Measurements from ENCODE around the gene SPATA2. TPM values are rescaled to one million over a fixed set of nuclear protein-coding genes. Genes with fewer than 3 reads are reported as not detected.

Gene SPATA2
- polyA plus RNA-seq, 2 of the 4 experiments (the other 2 are of a cell fraction): 4.7 to 5.1 TPM

DNA sequence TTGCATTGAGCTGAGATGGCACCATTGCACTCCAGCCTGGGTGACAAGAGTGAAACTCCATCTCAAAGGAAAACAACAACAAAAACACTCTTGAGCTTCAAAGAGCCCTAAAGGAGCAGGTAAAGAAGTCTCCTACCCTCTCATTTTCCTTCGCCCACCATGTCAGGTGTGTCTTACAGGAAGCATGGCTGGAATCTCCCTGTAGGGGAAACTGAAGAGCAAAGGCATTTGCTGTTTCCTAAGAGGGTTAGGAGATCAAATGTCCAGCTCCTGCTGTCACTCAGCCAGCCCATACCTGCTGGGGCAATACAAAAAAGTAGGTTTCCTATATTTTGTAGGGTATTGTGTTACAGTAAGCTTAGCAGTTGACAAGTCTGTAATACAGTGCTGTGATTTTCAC, 43.3 kb downstream of the SPATA2 start:
- 89% methylated on average over 1 of the region's 1 CpG for WGBS (ENCODE audit: missing lambda C conversion rate)
- no peaks in the 10 kb centered on the region for H3K9me3 ChIP-seq
- H3K4me2 ChIP-seq: no peak overlapping the region
- ChIA-PET POLR2A (no interaction called here), CTCF (interaction anchor here (1.0 to 4.6 kb wide), 7 partner anchors 8 to 261 kb away, joined by 3 to 29 read pairs (median 4); no protein-coding TSS in a partner anchor)
- FAIRE-seq: no peak
- DNase-seq (ENCODE audit: low read depth in 1 of 2, low spot score in 1 of 2): no peak
- H3K4me1 ChIP-seq: peaks cover 3% of the 10 kb centered on the region; the same call in 2 of the 3 replicates
- ATAC-seq: no peak
- H3K4me3 ChIP-seq: no peak overlapping the region
- no peak for TF ChIP-seq CEBPB (IDR thresholded peaks at IDR 0.05)
- TF ChIP-seq, protein P1, sequence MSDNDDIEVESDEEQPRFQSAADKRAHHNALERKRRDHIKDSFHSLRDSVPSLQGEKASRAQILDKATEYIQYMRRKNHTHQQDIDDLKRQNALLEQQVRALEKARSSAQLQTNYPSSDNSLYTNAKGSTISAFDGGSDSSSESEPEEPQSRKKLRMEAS (IDR thresholded peaks at IDR 0.05): no peak
- TF ChIP-seq SMC3 (IDR thresholded peaks at IDR 0.05): no peak
- no peak for TF ChIP-seq EP300 (IDR thresholded peaks at IDR 0.05)
- TF ChIP-seq FOSL2 (IDR thresholded peaks at IDR 0.05): no peak
- no peak for TF ChIP-seq FOSL2 (CRISPR knock-in tag; IDR thresholded peaks at IDR 0.05)
- no peak for TF ChIP-seq HOXA7 (CRISPR knock-in tag; IDR thresholded peaks at IDR 0.05)
- no peak for TF ChIP-seq RARB (CRISPR knock-in tag; IDR thresholded peaks at IDR 0.05)
- TF ChIP-seq, protein P2, sequence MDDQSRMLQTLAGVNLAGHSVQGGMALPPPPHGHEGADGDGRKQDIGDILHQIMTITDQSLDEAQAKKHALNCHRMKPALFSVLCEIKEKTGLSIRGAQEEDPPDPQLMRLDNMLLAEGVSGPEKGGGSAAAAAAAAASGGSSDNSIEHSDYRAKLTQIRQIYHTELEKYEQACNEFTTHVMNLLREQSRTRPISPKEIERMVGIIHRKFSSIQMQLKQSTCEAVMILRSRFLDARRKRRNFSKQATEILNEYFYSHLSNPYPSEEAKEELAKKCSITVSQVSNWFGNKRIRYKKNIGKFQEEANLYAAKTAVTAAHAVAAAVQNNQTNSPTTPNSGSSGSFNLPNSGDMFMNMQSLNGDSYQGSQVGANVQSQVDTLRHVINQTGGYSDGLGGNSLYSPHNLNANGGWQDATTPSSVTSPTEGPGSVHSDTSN (IDR thresholded peaks at IDR 0.05): no peak
- TF ChIP-seq, protein P3, sequence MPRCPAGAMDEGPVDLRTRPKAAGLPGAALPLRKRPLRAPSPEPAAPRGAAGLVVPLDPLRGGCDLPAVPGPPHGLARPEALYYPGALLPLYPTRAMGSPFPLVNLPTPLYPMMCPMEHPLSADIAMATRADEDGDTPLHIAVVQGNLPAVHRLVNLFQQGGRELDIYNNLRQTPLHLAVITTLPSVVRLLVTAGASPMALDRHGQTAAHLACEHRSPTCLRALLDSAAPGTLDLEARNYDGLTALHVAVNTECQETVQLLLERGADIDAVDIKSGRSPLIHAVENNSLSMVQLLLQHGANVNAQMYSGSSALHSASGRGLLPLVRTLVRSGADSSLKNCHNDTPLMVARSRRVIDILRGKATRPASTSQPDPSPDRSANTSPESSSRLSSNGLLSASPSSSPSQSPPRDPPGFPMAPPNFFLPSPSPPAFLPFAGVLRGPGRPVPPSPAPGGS (IDR thresholded peaks at IDR 0.05): no peak
- no peak overlapping the region for H3K27ac ChIP-seq

DNA sequence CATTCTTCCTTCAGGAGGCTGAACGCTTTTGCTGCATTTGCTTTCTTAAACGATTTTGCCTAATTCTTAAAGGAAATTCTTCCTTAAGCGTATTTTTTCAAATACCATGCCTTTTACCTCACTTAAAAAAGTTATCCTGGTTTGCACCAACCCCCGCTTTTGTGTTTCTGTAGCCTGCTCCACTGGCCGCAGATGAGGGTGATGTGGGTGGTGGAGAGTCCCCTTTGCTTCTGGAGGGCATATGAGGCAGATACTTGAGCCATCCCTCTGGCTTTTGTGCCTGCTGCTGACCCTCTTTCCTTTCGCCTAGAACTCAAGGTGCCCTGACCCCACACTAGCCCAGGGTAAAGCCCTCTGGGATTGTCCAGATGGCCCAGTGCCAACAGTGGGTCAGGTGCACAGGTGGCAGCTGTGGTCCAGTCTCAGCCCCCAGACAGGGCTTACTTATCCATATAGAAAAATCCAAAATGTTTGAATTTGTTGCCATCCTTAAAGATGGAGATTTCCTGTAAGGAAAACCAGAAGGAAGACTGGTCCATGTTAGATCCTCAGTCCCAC, 43.9 kb downstream of the SPATA2 start:
- FAIRE-seq (no peak), DNase-seq (ENCODE audit: low read depth in 1 of 2, low spot score in 1 of 2) (no peak), ATAC-seq (no peak)
- no peak for TF ChIP-seq CHD2 (IDR thresholded peaks at IDR 0.05; ENCODE audit: low read length, partially characterized antibody)
- no peak for TF ChIP-seq HDAC2 (IDR thresholded peaks at IDR 0.05)
- no peak for TF ChIP-seq RCOR1 (IDR thresholded peaks at IDR 0.05; ENCODE audit: low read depth, low read length)
- TF ChIP-seq HOXA7 (CRISPR knock-in tag; IDR thresholded peaks at IDR 0.05): no peak
- TF ChIP-seq ZFP36 (IDR thresholded peaks at IDR 0.05; ENCODE audit: borderline replicate concordance, partially characterized antibody): no peak
- TF ChIP-seq CHD4 (IDR thresholded peaks at IDR 0.05; ENCODE audit: borderline replicate concordance): no peak
- TF ChIP-seq, protein P4, sequence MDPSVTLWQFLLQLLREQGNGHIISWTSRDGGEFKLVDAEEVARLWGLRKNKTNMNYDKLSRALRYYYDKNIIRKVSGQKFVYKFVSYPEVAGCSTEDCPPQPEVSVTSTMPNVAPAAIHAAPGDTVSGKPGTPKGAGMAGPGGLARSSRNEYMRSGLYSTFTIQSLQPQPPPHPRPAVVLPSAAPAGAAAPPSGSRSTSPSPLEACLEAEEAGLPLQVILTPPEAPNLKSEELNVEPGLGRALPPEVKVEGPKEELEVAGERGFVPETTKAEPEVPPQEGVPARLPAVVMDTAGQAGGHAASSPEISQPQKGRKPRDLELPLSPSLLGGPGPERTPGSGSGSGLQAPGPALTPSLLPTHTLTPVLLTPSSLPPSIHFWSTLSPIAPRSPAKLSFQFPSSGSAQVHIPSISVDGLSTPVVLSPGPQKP (IDR thresholded peaks at IDR 0.05; ENCODE audit: low read depth, low read length): no peak
- TF ChIP-seq NFE2L2 (conservative IDR thresholded peaks at IDR 0.05; ENCODE audit: low read length): no peak
- TF ChIP-seq, protein P5, sequence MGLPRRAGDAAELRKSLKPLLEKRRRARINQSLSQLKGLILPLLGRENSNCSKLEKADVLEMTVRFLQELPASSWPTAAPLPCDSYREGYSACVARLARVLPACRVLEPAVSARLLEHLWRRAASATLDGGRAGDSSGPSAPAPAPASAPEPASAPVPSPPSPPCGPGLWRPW (IDR thresholded peaks at IDR 0.05): no peak
- no peak for TF ChIP-seq PHF8 (IDR thresholded peaks at IDR 0.05; ENCODE audit: borderline replicate concordance, low read depth)
- TF ChIP-seq, protein P3 (IDR thresholded peaks at IDR 0.05): no peak
- TF ChIP-seq, protein P6, sequence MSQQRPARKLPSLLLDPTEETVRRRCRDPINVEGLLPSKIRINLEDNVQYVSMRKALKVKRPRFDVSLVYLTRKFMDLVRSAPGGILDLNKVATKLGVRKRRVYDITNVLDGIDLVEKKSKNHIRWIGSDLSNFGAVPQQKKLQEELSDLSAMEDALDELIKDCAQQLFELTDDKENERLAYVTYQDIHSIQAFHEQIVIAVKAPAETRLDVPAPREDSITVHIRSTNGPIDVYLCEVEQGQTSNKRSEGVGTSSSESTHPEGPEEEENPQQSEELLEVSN (IDR thresholded peaks at IDR 0.05; ENCODE audit: borderline replicate concordance, low read depth): no peak
- TF ChIP-seq SMC3 (IDR thresholded peaks at IDR 0.05): no peak
- no peak for TF ChIP-seq TFCP2L1 (CRISPR knock-in tag; IDR thresholded peaks at IDR 0.05)
- TF ChIP-seq, protein P1 (IDR thresholded peaks at IDR 0.05): no peak
- Histone ChIP-seq H3K4me1 (peaks cover 3% of the 10 kb centered on the region; the same call in 1 of the 3 replicates), H3K27ac (no peak overlapping the region), H3K4me2 (no peak overlapping the region), H3K4me3 (no peak overlapping the region), H3K9me3 (no peaks in the 10 kb centered on the region)
- ChIA-PET POLR2A (no interaction called here), CTCF (interaction anchor here (1.1 to 4.6 kb wide), 6 partner anchors 9 to 261 kb away, joined by 3 to 29 read pairs (median 4); no protein-coding TSS in a partner anchor)
- WGBS (ENCODE audit: missing lambda C conversion rate): 91% methylated on average over 6 of the region's 6 CpGs
